Measurements from ENCODE around the gene KLHDC3.

The KLHDC3 gene, protein sequence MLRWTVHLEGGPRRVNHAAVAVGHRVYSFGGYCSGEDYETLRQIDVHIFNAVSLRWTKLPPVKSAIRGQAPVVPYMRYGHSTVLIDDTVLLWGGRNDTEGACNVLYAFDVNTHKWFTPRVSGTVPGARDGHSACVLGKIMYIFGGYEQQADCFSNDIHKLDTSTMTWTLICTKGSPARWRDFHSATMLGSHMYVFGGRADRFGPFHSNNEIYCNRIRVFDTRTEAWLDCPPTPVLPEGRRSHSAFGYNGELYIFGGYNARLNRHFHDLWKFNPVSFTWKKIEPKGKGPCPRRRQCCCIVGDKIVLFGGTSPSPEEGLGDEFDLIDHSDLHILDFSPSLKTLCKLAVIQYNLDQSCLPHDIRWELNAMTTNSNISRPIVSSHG

DNA sequence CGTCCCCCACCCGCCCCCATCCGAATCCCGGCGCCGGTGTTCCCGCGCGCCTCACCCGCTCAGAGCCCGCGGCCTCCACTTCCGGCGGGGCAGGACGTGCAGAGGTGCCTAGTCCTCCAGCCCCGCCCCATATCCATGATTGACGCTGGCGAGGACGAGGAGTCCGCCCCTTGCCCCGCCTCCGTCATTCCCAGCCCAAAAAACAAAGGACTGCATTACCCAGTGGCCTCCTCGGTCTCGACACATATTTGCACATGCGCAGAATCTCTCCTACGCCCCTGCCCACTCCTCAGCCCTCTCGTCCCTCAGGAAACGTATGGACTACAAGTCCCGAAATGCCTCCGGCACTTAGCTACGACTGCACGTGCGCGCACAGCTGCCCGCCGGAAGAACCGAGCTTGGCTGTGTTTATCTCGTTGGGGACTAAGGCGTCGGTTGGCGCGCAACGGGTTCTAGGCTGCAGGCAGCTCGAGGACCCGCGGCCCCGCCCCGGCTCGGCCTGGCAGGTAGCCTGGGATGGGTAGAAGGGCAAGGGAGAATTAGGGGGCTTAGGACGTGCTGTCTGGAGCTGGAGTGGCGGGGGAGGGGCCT lies at the start of gene KLHDC3, which contains the start of gene MEA1:
Gene KLHDC3 (plus strand): TSS at position 407 of the 591 bp plus-strand sequence. CDS start 2,944 bp downstream, outside the sequence.
Gene MEA1 (minus strand): TSS at position 104 of the 591 bp plus-strand sequence. CDS start 133 bp downstream, outside the sequence.
- DNase-seq: peak; percentile 99

DNA sequence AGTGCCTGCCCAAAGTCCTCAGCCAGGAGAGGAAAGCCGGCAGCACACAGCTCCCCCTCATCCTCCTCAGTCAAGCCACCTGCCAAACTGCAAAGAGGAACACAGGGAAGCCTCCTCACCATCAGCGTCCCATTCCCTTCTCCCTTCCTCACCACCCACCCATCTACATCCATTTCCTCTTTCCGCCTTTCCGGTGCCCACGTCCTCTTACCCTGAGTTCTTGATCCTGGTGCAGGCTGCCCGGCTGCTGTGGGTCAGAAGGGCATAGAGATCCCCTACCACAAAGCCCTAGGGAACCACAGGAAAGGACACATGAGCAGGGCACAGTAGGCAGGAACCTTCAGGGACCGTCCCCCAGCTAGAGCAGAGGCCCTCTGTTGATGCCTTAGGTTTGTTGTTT lies 47.5 kb upstream of the KLHDC3 start:
- no peak for DNase-seq

DNA sequence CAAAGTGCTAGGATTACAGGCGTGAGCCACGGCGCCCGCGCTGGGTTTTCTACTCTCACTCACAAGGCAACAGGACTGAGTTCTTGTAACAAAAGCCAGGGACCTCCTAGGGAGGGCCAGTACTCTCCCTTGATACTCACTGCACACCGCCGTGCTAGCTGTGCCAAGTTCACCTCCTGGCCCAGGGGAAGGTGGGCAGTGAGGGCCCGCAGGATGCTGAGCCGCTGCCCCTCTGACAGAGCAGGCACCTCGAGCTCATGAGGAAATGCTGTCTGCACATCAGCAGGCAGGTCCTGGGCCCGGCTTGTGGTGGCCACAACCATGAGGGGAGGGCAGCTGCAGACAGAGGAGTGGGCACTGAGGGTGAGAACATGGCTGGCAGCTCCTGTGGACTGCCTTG lies 46.8 kb upstream of the KLHDC3 start:
- DNase-seq: no peak

DNA sequence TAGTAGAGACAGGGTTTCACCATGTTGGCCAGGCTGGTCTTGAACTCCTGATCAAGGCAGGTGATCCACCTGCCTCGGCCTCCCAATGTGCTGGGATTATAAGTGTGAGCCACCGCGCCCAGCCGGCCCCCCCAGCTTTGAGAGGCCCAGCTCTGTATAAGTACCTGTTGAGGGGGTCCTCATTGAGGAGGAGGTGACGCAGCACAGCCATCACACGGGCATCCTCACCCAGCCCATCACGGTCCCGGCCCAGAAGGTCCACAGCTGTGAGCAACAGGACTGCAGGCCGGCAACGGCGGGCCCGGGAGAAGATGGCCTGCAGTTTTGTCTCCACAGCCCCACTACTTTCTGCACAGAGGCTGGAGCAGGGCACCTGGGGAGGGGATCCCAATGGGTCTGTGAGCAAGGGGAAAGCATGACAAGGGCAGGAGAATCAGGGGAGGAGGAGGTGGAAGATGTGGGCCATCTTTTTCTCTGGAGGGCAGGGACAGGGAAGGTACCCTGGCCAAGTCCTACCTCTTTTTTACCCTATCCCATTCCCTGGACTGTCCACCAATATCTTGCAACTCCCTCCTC lies 45.8 kb upstream of the KLHDC3 start:
- no peak for DNase-seq

DNA sequence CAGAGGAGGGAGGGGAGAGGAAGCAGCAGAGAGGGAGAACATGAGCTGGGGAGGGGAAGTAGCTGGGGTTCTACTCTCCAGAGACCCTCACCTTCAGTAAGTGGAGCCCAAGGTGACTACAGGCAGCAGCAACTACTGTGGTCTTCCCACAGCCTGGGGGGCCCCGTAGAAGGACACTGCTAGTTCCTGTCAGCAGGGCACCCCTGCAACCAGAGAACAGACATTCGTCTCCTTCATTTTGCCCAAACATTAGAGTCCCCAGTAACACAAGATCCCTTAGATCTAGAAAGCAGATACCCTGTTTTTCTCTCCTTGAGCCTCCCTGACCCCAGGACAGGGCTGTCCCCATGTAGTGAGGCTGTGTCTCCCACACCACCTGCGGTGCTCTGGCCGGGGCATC lies 45.3 kb upstream of the KLHDC3 start:
- DNase-seq: no peak

DNA sequence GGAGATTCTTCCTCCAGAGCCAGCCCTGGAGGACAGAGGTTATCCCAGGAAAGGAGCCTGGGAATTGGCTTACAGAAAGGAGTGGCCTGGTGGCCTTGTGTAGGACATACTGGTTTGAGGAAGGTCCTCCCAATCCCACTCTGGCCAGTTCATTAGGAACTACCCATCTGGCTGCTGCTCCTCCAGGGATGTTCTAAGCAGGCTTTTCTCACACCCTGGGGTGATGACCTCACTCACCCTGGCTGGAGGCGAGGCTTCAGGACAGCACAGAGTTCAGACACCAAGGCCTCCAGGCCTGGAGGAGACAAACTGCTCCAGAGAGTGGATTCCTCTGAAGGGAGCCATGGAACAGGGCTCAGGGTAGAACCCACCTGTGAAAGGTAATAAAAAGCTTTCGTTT lies 44.6 kb upstream of the KLHDC3 start:
- no peak for DNase-seq

DNA sequence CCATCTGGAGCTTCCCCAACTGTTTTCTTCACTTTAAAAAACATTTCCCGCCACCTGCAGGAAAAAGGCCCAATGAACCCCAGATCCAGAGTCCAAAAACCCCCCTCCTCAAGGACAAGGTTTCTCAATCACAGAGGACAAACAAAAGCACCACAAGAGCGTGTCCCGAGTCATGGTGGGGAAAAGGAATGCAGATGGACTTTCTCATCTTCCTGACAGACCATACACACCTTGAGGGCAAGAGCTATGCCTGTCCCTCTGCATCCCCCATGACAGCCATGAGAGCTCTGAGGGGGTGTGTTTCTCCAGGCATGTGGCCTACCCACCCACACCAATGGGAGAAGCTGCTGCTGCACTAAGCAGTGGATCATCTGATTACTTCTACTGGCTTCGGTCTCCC lies 44.1 kb upstream of the KLHDC3 start:
- no peak for DNase-seq

DNA sequence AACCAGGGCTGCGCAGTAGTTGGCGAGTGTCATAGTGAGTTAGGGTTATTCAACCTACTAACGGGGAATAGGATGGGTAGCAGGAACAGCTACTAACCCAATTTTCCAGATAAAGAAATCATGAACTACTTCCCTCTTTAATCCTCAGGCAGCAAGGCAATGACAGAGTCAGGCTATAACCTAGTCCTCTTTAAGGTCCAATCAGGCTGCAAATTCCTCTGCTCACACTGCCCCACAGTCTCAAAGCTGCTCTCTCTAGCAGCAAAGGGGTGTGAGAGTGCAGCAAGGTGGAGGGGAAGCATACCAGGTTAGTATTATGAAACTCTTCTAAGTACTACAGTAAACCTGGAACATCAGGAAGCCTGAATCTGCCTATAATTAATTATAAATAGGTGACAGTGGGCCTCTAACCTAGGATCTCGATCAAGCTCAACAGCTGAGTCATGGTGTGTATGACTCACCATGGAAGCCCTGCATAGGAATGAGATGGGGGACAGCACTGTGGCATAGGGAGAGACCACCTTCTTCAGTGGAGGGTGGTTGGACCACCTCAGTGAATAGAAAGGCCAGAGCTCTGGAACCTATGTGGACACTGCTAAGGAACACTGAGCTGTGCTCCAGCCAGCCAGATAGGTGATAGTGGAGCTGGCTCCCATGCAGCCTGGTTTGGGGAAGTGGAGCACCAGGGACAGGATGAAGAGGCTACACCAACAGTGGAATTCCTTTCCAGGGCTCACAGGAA lies 43.0 kb upstream of the KLHDC3 start:
- no peak for DNase-seq

DNA sequence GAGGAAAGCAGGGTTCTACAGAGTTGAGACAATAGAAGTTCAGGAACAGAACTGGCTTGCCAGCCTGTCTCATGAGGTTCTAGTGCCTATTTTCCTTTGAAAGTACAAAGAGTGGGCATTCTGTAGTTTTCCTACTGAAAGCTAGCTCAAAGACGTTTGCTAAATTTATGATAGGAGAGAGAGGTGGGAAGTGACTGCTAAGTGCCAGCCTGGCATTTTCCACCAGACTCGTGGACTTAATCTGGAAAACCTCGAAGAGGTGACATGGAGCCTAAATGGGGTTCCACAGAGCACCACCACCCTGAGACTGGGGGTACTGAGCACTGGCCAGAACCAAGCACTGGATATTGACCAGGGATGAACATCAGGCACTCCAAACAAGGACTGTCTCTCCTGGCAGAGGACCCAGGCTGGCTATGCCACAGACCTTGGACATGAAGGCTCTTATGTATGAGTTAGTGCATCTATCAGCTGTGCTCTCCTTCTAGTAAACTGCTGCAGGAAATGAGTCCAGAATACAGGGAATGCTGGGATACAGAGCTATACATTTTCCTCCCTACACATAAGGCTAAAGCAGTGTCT lies 42.2 kb upstream of the KLHDC3 start:
- DNase-seq: no peak

DNA sequence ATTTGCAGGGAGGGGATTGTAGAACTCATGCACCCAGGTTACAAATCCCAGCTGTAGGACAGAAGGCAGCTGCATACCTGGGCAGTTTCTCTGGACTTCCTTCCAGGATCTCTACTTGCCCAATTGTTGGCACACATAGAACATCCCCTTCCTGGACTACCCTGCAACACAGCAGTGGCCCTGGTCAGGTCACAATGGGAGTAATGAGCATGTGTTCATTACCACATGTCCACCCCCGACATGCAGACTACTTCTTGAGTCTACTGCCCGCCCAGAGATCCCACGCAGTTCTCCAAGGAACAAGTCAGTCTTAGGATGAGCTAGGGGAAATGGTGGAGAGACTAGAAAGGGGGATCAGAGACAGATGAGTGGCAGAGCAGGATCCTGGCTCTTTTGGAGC lies 40.1 kb upstream of the KLHDC3 start:
- no peak for DNase-seq

DNA sequence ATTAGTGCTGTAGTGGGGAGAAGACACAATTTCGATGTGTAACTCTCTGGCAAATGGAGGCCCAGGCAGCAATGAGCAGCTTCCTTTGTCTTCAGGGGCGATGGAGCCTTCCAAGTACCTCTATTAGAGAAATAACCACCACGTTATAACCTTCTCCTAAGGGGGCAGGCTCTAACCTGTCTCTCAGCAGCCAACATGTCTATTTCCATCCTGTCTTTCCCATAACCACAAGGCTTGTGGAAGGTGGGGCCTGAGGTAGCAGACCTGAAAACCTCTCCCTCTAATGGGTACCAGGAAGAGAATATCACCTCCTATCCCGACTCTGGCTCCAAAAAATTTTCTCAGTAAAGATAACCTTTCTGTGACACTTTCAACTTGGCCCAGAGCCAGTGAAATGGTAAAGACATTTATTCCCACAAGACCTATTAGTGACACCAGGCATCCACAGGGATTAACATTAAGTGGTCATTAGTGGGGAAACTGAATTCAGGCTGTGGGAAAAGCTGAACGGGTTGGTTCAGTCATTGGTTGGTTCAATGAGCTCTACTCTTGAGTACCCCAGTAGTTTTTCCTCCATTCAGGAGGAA lies 39.0 kb upstream of the KLHDC3 start:
- no peak for DNase-seq

DNA sequence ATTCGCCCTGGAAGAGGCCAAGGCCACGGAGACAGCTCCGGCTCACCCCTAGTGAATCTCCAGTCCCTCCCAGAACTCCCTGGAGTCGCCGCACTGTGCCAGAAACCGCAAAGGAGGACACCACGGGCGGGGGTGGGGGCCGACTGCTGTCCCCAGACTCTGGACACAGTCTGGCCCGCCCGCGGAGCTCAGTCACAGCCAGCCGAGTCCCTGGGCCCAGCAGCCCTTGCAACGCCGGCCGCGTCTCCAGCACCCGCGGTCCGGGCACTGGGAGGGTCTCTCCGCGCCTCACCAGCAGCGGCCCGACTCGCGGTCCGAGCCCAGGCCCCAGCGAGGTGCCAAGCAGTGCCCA lies 35.6 kb upstream of the KLHDC3 start:
- peak; percentile 26 for DNase-seq

DNA sequence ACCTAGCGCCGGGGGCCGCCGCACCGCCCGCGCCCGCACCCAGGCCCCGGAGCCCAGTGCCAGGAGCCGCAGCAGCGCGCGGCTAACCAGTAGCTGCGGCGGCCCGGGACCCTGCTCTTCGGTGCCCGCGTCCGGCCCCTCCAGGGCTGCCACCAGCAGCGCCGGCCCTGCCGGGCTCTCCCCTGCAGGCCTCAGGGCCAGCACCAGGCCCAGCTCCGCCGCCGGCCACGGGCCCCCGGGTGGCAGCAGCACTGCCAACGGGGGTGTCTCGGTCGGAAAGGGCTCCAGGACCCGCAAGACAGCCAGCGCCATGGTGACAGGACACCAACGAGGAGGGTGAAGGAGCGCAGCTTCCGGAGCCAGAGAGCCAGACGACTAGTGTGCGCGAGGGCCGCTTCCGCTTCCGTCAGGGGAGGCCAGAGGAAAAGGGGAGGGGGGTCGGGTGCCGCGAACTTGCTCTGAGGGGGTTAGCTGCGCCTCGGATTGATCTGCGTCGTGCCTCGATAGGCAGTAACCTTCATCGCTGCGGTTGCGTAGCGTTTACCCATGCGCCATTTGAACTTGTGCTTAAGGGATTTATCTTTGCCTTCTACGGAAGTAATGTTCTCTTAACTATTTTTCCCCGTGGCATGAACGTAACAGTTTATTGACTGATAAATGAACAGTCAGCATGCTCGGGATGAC lies 35.1 kb upstream of the KLHDC3 start, which contains the start of gene PEX6:
Gene PEX6 (minus strand): TSS at position 343 of the 684 bp plus-strand sequence. CDS start 31 bp downstream, at position 312.
- DNase-seq: peak; percentile 69

DNA sequence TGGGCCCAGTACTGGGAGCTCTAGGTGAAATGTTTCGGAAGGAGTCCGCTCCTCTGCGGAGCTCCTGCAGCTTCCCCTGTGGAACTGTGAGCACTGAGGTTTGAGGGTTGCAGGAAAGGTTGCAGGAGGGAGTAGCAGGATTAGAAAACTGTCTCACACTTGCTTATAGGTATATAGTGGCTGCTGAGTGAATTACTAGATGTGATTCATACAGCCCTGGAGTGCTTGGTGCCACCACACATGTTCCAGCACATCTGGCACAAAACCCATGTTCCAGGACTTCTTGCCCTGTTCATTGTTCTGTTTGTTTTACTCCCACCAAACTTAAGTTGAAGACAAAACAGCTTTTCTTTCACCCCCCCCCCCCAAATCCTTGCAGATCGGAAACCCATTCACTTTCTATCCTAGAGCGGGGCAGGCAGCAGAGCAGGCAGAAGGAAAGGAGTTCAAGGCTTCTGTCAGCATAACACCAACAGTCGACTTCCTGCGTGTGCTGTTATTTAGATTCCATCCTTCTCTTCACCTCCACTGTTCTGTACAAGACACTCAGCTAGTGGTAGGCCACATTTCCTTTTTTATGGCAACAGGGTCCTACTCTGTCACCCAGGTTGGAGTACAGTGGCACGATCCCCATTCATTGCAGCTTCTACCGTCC lies 34.4 kb upstream of the KLHDC3 start:
- DNase-seq: no peak

DNA sequence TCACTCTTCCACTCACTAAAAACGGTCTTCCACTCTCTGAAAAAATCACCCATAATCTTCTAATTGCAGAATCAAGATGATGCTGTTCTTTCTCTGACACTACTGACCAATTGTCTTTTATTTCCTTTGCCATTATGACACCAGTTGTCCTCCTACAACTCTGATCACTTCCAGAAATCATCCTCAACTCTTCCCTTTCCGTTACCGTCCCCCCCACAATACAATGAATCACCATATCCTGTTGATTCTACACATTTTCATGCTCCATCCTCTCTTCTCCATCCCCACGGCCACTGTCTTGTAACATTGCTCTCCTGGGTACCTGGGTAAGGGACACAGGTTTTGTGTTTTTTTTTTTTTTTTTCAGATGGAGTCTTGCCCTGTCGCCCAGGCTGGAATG lies 32.2 kb upstream of the KLHDC3 start:
- no peak for DNase-seq

DNA sequence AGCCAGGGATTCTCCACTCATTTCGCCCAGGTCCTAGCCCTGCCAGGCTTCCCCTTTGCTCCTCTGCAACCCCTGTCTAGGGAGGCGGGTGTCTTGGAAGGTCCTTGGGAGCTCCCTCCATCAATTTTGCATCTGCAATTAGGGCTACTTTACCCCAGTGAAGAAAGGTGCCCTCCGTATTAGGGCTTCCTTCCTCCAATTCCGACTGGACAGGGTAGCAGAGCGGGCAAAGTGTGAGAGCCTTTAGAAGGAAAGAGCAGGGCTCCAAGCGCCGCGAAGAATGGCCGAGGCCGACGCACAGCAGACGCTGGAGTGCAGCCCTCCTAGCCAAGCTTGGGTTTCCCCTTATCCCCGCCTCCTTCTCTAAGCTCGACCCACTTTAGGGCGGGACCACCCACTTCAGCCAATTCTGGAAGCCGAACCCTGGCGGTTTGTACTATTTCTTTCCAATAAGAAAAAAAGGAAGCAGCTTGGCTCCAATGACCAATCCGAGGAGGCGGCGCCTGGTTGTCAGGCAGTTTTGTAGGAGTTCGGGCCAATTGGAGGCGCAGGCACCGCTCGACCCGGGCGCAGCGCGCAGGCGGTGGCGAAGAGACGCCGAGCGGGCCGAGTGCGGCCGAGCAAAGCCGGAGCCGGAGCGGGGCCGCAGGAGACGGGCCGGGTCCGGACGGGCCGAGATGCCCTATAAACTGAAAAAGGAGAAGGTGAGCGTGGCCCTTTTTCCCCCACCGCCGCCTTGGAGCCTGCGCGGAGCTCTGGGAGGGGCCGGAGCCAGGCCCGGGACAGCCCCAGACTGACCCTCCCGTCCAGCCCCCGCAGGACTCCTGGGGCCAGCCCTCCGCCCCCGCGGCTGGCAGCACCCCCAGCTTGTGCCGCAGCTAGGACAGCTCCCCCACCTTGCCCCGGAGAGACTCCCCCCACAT lies 29.8 kb upstream of the KLHDC3 start, which contains the start of gene PPP2R5D:
Gene PPP2R5D (plus strand): TSS at position 570 of the 923 bp plus-strand sequence. CDS start 108 bp downstream, at position 678.
- peak; percentile 97 for DNase-seq

DNA sequence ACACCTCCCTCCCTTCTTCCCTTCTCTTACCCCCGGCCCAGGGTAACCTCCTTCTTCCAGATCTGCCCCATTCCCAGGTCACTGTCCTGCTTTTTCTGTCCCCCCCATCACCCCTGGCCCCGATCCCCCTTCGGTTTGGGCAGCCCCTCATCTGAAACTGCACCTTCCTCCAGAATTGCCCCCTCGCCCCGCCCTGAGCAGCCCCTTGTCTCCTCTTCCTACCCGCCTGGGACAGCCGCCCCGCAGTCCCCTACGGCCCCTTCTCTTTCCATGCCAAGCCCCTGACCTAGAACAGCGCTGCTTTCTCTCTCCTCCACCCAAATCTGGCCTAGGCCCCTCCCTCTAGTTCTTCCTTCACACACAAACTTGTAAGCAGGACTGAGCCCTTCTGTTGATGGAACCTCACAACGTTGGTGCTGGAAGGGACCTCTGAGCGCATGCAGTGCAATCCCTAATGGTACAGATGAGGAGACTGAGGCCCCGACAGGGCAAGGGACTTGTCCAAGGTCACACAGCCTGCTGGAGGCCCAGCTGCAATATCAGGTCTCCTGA lies 29.0 kb upstream of the KLHDC3 start:
- no peak for DNase-seq

DNA sequence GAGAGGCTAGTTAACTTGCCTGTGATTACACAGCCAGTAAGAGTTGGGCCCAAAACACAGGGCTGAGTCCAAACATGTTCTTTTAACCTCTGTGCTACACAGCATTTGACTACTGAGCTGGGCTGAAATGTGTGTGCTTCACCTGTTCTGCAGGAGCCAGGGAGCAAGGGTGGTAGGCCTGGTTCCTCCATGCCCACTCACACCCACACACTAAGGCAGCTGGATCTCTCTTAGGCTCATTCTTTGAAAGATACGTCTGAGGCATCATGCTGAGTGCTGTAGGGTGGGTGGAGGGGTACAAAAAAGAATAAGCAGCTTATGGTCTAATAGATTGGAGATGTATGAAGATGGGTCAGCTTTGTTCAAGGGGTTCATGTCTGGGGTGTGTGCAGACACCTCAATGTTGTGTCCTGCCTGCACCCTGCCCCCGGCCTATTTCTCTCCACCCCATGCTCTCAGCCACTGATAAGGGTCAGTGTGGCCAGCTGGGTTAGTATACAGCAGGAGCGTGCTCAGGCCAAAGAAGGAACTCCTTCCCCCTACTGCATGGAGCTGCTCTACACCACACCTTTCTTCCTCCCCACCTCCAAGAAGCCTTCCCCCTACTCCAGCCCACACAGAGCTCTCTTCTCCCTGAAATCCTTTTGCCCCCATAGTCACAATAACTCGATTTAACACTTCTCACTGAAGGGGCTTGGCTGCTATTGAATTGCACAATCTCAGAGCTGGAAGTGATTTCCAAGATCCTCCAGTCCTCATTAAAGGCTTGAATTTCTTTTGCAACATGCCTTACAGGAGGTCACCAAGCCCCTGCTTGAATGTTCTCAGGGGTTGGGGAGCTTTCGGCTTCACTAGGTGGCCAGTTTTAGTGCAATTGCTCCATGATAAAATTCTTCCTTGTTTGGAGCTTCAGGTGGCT lies 26.3 kb upstream of the KLHDC3 start:
- DNase-seq: no peak
